DND-41 (cell line): ENCODE data around the gene ITPR2.

ENCODE experiments used
- CTCF ChIP-seq: IDR thresholded peaks from 2 replicates; pipeline ENCODE4 v1.5.1; 2012; ENCODE audit warnings: borderline replicate concordance, low read length, moderate library complexity, mild to moderate bottlenecking; ENCODE audit not compliant: poor library complexity, severe bottlenecking; ENCODE audit errors: extremely low read depth
- EZH2 ChIP-seq: IDR thresholded peaks from 3 replicates; pipeline ENCODE4 v1.6.1; 2012; ENCODE audit warnings: borderline replicate concordance, low read depth, mild to moderate bottlenecking, moderate library complexity, low read length, inconsistent platforms; ENCODE audit not compliant: severe bottlenecking

GRCh38 chr12:26608273-26608672, 224.7 kb downstream of the ITPR2 start:
- TF ChIP-seq EZH2 (no peak), CTCF (no peak)
